GM23338 (cell line): Measurements from ENCODE around the gene GTSE1. TPM values are rescaled to one million over a fixed set of nuclear protein-coding genes. Genes with fewer than 3 reads are reported as not detected.

Source experiments
- ATAC-seq: fragments of 200-7000 bp; cut with Tn5 transposase; 3 replicates; pipeline ENCODE4 v1.9.1; 2020
- DNase-seq: peaks from one replicate; pipeline ENCODE4 v3.0.0-alpha.2; 2015; ENCODE audit warnings: low spot score
- H2AFZ ChIP-seq: fragments of 200-600 bp; sonication (generic); 2 replicates; pipeline ENCODE4 v1.8.0; 2016; ENCODE audit warnings: antibody characterized with exemption, mild to moderate bottlenecking, moderate library complexity
- H3F3A ChIP-seq: fragments of 200-600 bp; sonication (generic); replicated peaks from 2 replicates; pipeline ENCODE4 v1.8.0; 2017; ENCODE audit warnings: antibody characterized with exemption, mixed run types, low read depth
- H3K27ac ChIP-seq: fragments of 200-600 bp; sonication (generic); 2 replicates; pipeline ENCODE4 v1.6.1; 2016; ENCODE audit warnings: low read depth
- H3K27me3 ChIP-seq: fragments of 200-600 bp; sonication (generic); 2 replicates; pipeline ENCODE4 v1.8.0; 2016; ENCODE audit warnings: mild to moderate bottlenecking, mixed run types, moderate library complexity; ENCODE audit not compliant: insufficient read depth
- H3K36me3 ChIP-seq: fragments of 200-600 bp; sonication (generic); 2 replicates; pipeline ENCODE4 v1.8.0; 2016; ENCODE audit warnings: mild to moderate bottlenecking; ENCODE audit not compliant: insufficient read depth
- H3K4me1 ChIP-seq: fragments of 200-600 bp; sonication (generic); 2 replicates; pipeline ENCODE4 v1.8.0; 2016; ENCODE audit warnings: mild to moderate bottlenecking, moderate library complexity; ENCODE audit not compliant: insufficient read depth
- H3K4me2 ChIP-seq: fragments of 200-600 bp; sonication (generic); 2 replicates; pipeline ENCODE4 v1.7.1; 2017; ENCODE audit warnings: mixed run types
- H3K4me3 ChIP-seq: fragments of 200-600 bp; sonication (generic); 2 replicates; pipeline ENCODE4 v1.6.1; 2016; ENCODE audit warnings: mixed run types
- H3K79me2 ChIP-seq: fragments of 200-600 bp; sonication (generic); replicated peaks from 2 replicates; pipeline ENCODE4 v1.8.0; 2017; ENCODE audit warnings: mild to moderate bottlenecking; ENCODE audit not compliant: insufficient read depth
- H3K9me2 ChIP-seq: fragments of 200-600 bp; sonication (generic); 2 replicates; pipeline ENCODE4 v1.8.0; 2017; ENCODE audit not compliant: insufficient read depth
- H4K20me1 ChIP-seq: fragments of 200-600 bp; sonication (generic); replicated peaks from 2 replicates; pipeline ENCODE4 v1.8.0; 2017; ENCODE audit warnings: mild to moderate bottlenecking; ENCODE audit not compliant: insufficient read depth
- H3K27ac Mint-ChIP-seq: 2 replicates; pipeline ENCODE4 v1.8.0; 2020; ENCODE audit warnings: inconsistent platforms, mild to moderate bottlenecking, moderate library complexity, mixed read lengths
- H3K27me3 Mint-ChIP-seq: 3 replicates; pipeline ENCODE4 v1.8.0; 2022; ENCODE audit warnings: low read depth, mild to moderate bottlenecking, moderate library complexity, mixed read lengths, inconsistent platforms; ENCODE audit not compliant: insufficient read depth, poor library complexity
- H3K36me3 Mint-ChIP-seq: 3 replicates; pipeline ENCODE4 v1.8.0; 2021; ENCODE audit warnings: low read depth, mild to moderate bottlenecking, inconsistent platforms, moderate library complexity, mixed read lengths
- H3K4me1 Mint-ChIP-seq: 3 replicates; pipeline ENCODE4 v1.8.0; 2020; ENCODE audit warnings: mild to moderate bottlenecking, inconsistent platforms, mixed read lengths
- H3K4me3 Mint-ChIP-seq: 3 replicates; pipeline ENCODE4 v1.8.0; 2021; ENCODE audit warnings: moderate library complexity, mild to moderate bottlenecking, inconsistent platforms, mixed read lengths
- H3K9me3 Mint-ChIP-seq: 3 replicates; pipeline ENCODE4 v1.8.0; 2020; ENCODE audit warnings: moderate library complexity, mild to moderate bottlenecking, inconsistent platforms, mixed read lengths
- CREB1 ChIP-seq: fragments of 250-450 bp; sonication (Bioruptor Pico); IDR thresholded peaks from 2 replicates; pipeline ENCODE4 v1.5.0; 2020; ENCODE audit warnings: low read depth, mild to moderate bottlenecking, moderate library complexity
- EZH2 ChIP-seq: fragments of 200-600 bp; sonication (generic); IDR thresholded peaks from one replicate; pipeline ENCODE4 v1.8.0; 2017; ENCODE audit warnings: antibody characterized with exemption, mild to moderate bottlenecking, low read depth; ENCODE audit not compliant: unreplicated experiment
- EZH2phosphoT487 ChIP-seq: fragments of 200-600 bp; sonication (generic); IDR thresholded peaks from one replicate; pipeline ENCODE4 v1.8.1; 2018; ENCODE audit warnings: antibody characterized with exemption; ENCODE audit not compliant: unreplicated experiment
- JUNB ChIP-seq: IDR thresholded peaks from one replicate; pipeline ENCODE4 v1.6.1; 2016; ENCODE audit warnings: antibody characterized with exemption; ENCODE audit not compliant: unreplicated experiment
- NANOG ChIP-seq: IDR thresholded peaks from 2 replicates; pipeline ENCODE4 v1.6.1; 2016; ENCODE audit warnings: antibody characterized with exemption, borderline replicate concordance
- POLR2AphosphoS5 ChIP-seq: IDR thresholded peaks from 2 replicates; pipeline ENCODE4 v1.6.1; 2016; ENCODE audit warnings: antibody characterized with exemption, low read depth
- REST ChIP-seq: IDR thresholded peaks from one replicate; pipeline ENCODE4 v1.6.1; 2018; ENCODE audit warnings: antibody characterized with exemption; ENCODE audit not compliant: unreplicated experiment
- STAT1 ChIP-seq: IDR thresholded peaks from one replicate; pipeline ENCODE4 v1.6.1; 2016; ENCODE audit warnings: antibody characterized with exemption; ENCODE audit not compliant: unreplicated experiment
- ZNF114 ChIP-seq: fragments of 250-450 bp; sonication (Bioruptor Pico); IDR thresholded peaks from 2 replicates; pipeline ENCODE4 v1.5.0; 2020; ENCODE audit warnings: mild to moderate bottlenecking, moderate library complexity
- ZNF331 ChIP-seq: fragments of 250-450 bp; sonication (Bioruptor Pico); IDR thresholded peaks from 2 replicates; pipeline ENCODE4 v1.5.0; 2020; ENCODE audit warnings: low read depth, mild to moderate bottlenecking, moderate library complexity
- ZNF462 ChIP-seq: fragments of 250-450 bp; sonication (Bioruptor Pico); IDR thresholded peaks from 2 replicates; pipeline ENCODE4 v1.5.0; 2020; ENCODE audit warnings: mild to moderate bottlenecking, moderate library complexity
- polyA plus RNA-seq: library from polyadenylated mRNA; unstranded; fragments of >200 nt; fragmentation: Nextera tagmentation; extraction: Ambion mirVana; gene quantifications from 2 replicates; pipeline ENCODE4 v1.2.1, GENCODE V29; 2016
- total RNA-seq: library from RNA; depleted of rRNA; stranded (reverse); fragments of >200 nt; shearing (Covaris generic); gene quantifications from 2 replicates; pipeline ENCODE4 v1.2.3, GENCODE V29; 2014
- TF ChIP-seq, protein P1 (sequence below), 2 experiments: fragments of 200-600 bp in 1 of 2; sonication (generic) in 1 of 2; conservative IDR thresholded peaks; 2 replicates each; pipeline versions ENCODE4 v1.5.1 to v1.6.1; 2016 to 2017; ENCODE audit warnings: antibody characterized with exemption in 2 of 2, low read depth in 2 of 2, mild to moderate bottlenecking in 2 of 2, moderate library complexity in 1 of 2
- TF ChIP-seq, protein P2 (sequence below): IDR thresholded peaks from 2 replicates; pipeline ENCODE4 v1.6.1; 2016; ENCODE audit warnings: antibody characterized with exemption

The GTSE1 gene
- total and polyA plus RNA-seq, 2 experiments from 2014 or later, result 26.3 to 28.6 TPM

- Histone ChIP-seq H3K27me3 (no peaks in the 10 kb centered on the region), H3F3A (no peaks in the 10 kb centered on the region), H3K4me2 (no peak overlapping the region), H3K36me3 (peaks cover 23% of the 10 kb centered on the region; the same call in 1 of the 2 replicates), H3K9me2 (no peaks in the 10 kb centered on the region), H3K4me3 (no peak overlapping the region), H3K4me1 (peaks cover 4% of the 10 kb centered on the region), H3K27ac (no peak overlapping the region), H3K79me2 (peaks cover 48% of the 10 kb centered on the region), H2AFZ (no peak overlapping the region), H4K20me1 (peaks cover 24% of the 10 kb centered on the region)
- DNase-seq (no peak), ATAC-seq (no peak)
- peaks cover 17% of the 10 kb centered on the region for H3K4me1 Mint-ChIP-seq
- no peaks in the 10 kb centered on the region for H3K9me3 Mint-ChIP-seq
- H3K4me3 Mint-ChIP-seq, result no peak overlapping the region
- H3K27me3 Mint-ChIP-seq, result peaks cover 13% of the 10 kb centered on the region
- H3K36me3 Mint-ChIP-seq, result peaks cover 64% of the 10 kb centered on the region
- TF ChIP-seq ZNF331 (CRISPR knock-in tag) (no peak), STAT1 (no peak), EZH2phosphoT487 (no peak), JUNB (no peak), EZH2 (no peak), POLR2AphosphoS5 (no peak), REST (no peak), ZNF462 (CRISPR knock-in tag) (no peak), NANOG (no peak), CREB1 (CRISPR knock-in tag) (no peak), ZNF114 (CRISPR knock-in tag) (no peak)
- TF ChIP-seq, protein P1, sequence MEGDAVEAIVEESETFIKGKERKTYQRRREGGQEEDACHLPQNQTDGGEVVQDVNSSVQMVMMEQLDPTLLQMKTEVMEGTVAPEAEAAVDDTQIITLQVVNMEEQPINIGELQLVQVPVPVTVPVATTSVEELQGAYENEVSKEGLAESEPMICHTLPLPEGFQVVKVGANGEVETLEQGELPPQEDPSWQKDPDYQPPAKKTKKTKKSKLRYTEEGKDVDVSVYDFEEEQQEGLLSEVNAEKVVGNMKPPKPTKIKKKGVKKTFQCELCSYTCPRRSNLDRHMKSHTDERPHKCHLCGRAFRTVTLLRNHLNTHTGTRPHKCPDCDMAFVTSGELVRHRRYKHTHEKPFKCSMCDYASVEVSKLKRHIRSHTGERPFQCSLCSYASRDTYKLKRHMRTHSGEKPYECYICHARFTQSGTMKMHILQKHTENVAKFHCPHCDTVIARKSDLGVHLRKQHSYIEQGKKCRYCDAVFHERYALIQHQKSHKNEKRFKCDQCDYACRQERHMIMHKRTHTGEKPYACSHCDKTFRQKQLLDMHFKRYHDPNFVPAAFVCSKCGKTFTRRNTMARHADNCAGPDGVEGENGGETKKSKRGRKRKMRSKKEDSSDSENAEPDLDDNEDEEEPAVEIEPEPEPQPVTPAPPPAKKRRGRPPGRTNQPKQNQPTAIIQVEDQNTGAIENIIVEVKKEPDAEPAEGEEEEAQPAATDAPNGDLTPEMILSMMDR (conservative IDR thresholded peaks at IDR 0.05; ENCODE audit: low read depth in 2 of 2), result no peak
- TF ChIP-seq, protein P2, sequence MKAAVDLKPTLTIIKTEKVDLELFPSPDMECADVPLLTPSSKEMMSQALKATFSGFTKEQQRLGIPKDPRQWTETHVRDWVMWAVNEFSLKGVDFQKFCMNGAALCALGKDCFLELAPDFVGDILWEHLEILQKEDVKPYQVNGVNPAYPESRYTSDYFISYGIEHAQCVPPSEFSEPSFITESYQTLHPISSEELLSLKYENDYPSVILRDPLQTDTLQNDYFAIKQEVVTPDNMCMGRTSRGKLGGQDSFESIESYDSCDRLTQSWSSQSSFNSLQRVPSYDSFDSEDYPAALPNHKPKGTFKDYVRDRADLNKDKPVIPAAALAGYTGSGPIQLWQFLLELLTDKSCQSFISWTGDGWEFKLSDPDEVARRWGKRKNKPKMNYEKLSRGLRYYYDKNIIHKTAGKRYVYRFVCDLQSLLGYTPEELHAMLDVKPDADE, result no peak
- H3K27ac Mint-ChIP-seq, result no peak overlapping the region
Observed at GRCh38 chr22:46338636-46339035, 42.0 kb downstream of the GTSE1 start.
